OCI-LY3 (cell line): ENCODE data around the gene SPX.

Experiments
- EZH2phosphoT487 ChIP-seq: fragments of 200-600 bp; shearing (Covaris generic); IDR thresholded peaks from 2 replicates; pipeline ENCODE4 v1.6.1; 2018; ENCODE audit warnings: antibody characterized with exemption, mixed run types, low read depth
- TF ChIP-seq, protein P1 (sequence below): fragments of 200-600, 300-600 bp; sonication (generic); IDR thresholded peaks from 2 replicates; pipeline ENCODE4 v1.5.1; 2014; ENCODE audit warnings: antibody characterized with exemption, low read length, low read depth

- TF ChIP-seq, protein P1, sequence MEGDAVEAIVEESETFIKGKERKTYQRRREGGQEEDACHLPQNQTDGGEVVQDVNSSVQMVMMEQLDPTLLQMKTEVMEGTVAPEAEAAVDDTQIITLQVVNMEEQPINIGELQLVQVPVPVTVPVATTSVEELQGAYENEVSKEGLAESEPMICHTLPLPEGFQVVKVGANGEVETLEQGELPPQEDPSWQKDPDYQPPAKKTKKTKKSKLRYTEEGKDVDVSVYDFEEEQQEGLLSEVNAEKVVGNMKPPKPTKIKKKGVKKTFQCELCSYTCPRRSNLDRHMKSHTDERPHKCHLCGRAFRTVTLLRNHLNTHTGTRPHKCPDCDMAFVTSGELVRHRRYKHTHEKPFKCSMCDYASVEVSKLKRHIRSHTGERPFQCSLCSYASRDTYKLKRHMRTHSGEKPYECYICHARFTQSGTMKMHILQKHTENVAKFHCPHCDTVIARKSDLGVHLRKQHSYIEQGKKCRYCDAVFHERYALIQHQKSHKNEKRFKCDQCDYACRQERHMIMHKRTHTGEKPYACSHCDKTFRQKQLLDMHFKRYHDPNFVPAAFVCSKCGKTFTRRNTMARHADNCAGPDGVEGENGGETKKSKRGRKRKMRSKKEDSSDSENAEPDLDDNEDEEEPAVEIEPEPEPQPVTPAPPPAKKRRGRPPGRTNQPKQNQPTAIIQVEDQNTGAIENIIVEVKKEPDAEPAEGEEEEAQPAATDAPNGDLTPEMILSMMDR: no peak
- TF ChIP-seq EZH2phosphoT487: no peak
These were observed 18.2 kb upstream of the SPX start for GRCh38 chr12:21507849-21508248.
